Subcutaneous adipose tissue (tissue), 4 donors: ENCODE results near the gene IGSF6. TPM values are rescaled to one million over a fixed set of nuclear protein-coding genes. Genes with fewer than 3 reads are reported as not detected.

ENCODE experiments used
- CTCF ChIP-seq: fragments of 450-650 bp; IDR thresholded peaks from one replicate; pipeline ENCODE4 v1.5.1; 2016; ENCODE audit warnings: low read depth, mild to moderate bottlenecking, control low read depth, antibody characterized with exemption, moderate library complexity
- total RNA-seq, 4 donors: library from RNA; depleted of rRNA; stranded (reverse); fragments of >200 nt; gene quantifications; one replicate each; pipeline ENCODE4 v1.1.0, GENCODE V29; 2016

IGSF6 gene
- total RNA-seq, result 10 to 100 TPM in 1 of 4 donors, 1 to 10 TPM in 3; 1.9 to 43.9 (median 7.9) TPM

GRCh38 chr16:21652453-21652852 is at the start of gene IGSF6:
Gene IGSF6 (minus strand): TSS chr16:21652608. CDS start chr16:21652598, 10 bp downstream.
- TF ChIP-seq CTCF, result no peak

GRCh38 chr16:21701271-21701670 is 48.9 kb upstream of the IGSF6 start:
- TF ChIP-seq CTCF, result no peak

- no peak for TF ChIP-seq CTCF
Observed at GRCh38 chr16:21698169-21699032, 46.0 kb upstream of the IGSF6 start.

- no peak for TF ChIP-seq CTCF
Observed at GRCh38 chr16:21697032-21697431, 44.6 kb upstream of the IGSF6 start.

- TF ChIP-seq CTCF, result no peak
Observed at GRCh38 chr16:21694609-21695008, 42.2 kb upstream of the IGSF6 start.

GRCh38 chr16:21689107-21689506 is 36.7 kb upstream of the IGSF6 start:
- no peak for TF ChIP-seq CTCF

GRCh38 chr16:21685034-21685455 is 32.6 kb upstream of the IGSF6 start:
- no peak for TF ChIP-seq CTCF
